Measurements from ENCODE around the gene GPATCH1.

- TF ChIP-seq POLR2AphosphoS5 (IDR thresholded peaks at IDR 0.05): no peak
- no peak for TF ChIP-seq CTCF (IDR thresholded peaks at IDR 0.05)
Observed at GRCh38 chr19:33175886-33176669, 95.1 kb downstream of the GPATCH1 start.

Measured in prostate gland (tissue), 2 donors.